ACC112 (cell line): ENCODE measurements around the gene GOLGA6L7.
"Not testable (repeated sequence)": the region's sequence is repeated elsewhere in the genome, so short reads cannot be mapped to it uniquely, and the experiment has no call there.

Source experiments
- H2AFZ ChIP-seq: fragments of 200-600 bp; sonication (generic); one replicate; pipeline ENCODE4 v1.6.0; 2017; ENCODE audit warnings: antibody characterized with exemption, low read length; ENCODE audit not compliant: unreplicated experiment
- H3K27ac ChIP-seq: fragments of 200-600 bp; sonication (generic); 2 replicates; pipeline ENCODE4 v1.5.1; 2014; ENCODE audit warnings: low read depth, mild to moderate bottlenecking, antibody characterized with exemption, low read length, moderate library complexity
- H3K27me3 ChIP-seq: fragments of 200-600 bp; sonication (generic); 2 replicates; pipeline ENCODE4 v1.6.1; 2014; ENCODE audit warnings: mild to moderate bottlenecking, antibody characterized with exemption, low read length, moderate library complexity, mixed read lengths; ENCODE audit not compliant: insufficient read depth
- H3K36me3 ChIP-seq: fragments of 200-600 bp; sonication (generic); 2 replicates; pipeline ENCODE4 v1.6.1; 2016; ENCODE audit warnings: mild to moderate bottlenecking, antibody characterized with exemption, low read length, moderate library complexity, mixed read lengths; ENCODE audit not compliant: insufficient read depth
- H3K4me1 ChIP-seq: fragments of 200-600 bp; sonication (generic); one replicate; pipeline ENCODE4 v1.6.1; 2016; ENCODE audit warnings: low read length, mixed read lengths; ENCODE audit not compliant: insufficient read depth, unreplicated experiment, control insufficient read depth
- H3K4me3 ChIP-seq: fragments of 200-600 bp; sonication (generic); 2 replicates; pipeline ENCODE4 v1.5.1; 2014; ENCODE audit warnings: mild to moderate bottlenecking, low read depth, low read length
- H3K79me2 ChIP-seq: fragments of 200-600 bp; sonication (generic); one replicate; pipeline ENCODE4 v1.6.0; 2016; ENCODE audit warnings: low read length; ENCODE audit not compliant: control insufficient read depth, unreplicated experiment, insufficient read depth

GOLGA6L7 gene

DNA sequence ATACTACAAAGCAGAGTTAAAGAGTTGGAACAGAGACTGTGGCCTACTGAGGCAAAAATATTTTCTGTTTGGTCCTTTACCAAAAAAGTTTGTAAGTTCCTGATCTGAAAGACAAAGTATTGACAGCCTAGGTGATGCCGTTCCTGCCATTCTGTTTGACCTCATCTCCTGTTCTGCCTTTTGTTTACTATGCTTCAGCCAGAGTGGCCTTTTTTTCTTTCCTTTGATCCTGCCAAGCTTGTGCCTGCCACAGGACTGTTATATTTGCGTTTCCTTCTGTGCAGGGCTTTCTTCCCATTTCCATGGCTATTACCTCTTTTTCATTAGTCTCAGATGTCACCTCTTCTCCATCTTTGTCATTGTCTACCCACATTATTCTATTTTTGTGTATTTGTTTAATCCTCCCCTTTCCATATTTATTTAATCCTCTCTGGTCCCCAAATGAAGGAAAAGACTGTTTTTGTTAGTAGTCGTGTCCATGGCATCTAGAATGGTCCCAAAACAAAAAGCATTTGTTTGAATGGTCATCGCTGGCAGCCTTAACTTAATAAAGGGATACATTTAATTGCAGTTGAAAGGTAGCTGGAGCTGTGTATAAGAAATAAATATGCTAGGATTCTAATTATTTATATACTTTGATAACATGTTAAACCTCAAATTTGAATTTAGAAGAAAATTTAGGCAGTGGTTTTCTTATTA is 36.4 kb downstream of the GOLGA6L7 start:
- not testable (repeated sequence) for H2AFZ ChIP-seq, H3K79me2 ChIP-seq, H3K4me1 ChIP-seq, H3K4me3 ChIP-seq, H3K36me3 ChIP-seq, H3K27ac ChIP-seq, H3K27me3 ChIP-seq

DNA sequence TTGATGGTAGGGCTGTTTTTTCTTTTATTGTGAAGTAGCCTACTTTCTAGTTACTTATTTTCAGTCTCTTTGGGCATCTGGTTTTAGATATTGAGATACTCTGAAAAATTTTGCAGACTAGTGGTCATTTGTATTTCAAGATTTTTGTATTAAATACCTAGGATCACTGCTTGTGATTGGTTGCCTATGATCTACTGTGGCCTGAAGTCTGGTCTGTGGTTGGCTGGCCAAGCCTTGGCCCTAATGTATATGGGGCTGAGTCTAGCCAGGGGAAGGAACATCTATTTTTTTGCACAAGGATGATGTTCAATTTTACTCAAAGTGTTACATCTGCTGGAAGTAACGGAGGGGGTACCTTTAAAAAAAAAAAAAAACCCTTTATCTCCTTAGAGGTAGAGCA is 38.0 kb downstream of the GOLGA6L7 start:
- not testable (repeated sequence) for H3K4me3 ChIP-seq, H2AFZ ChIP-seq, H3K79me2 ChIP-seq, H3K36me3 ChIP-seq, H3K27me3 ChIP-seq, H3K27ac ChIP-seq, H3K4me1 ChIP-seq

DNA sequence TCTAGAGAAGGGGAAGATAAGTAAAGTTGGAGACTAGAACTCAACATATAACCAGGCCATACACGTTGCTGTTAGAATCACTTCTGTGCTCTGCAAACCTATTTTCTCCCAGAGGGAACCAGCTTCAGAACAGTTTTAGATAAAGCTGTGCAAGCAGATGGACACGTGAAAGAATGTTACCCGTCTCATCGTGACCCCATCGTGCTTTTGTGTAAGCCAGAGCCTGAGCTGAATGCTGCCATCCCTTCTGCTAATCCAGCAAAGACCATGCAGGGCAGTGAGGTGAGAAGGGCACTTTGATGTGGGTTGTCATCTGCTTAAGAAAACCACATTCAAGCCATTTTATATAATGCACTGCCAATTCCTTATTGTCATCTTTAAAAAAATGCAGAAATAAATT is 40.3 kb downstream of the GOLGA6L7 start:
- not testable (repeated sequence) for H3K4me1 ChIP-seq, H3K4me3 ChIP-seq, H3K79me2 ChIP-seq, H3K27me3 ChIP-seq, H3K27ac ChIP-seq, H2AFZ ChIP-seq, H3K36me3 ChIP-seq

DNA sequence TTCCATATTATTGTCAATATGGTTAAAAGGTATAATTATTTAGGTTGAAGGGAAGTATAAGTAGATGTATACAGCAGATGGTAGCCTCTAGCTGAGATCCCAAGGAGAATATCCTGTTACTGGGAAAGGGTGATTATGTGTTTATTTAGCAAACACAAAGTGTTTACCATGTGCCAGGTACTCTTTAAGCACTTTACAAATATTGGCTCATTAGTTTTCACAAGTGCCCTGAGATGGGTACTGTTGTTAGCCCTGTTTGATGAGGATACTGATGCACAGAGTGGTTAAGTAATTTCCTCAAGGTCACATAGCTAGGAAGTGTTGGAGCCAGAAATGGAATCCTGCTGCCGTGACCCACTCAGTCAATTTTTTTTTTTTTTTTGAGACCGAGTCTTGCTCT is 48.1 kb downstream of the GOLGA6L7 start:
- not testable (repeated sequence) for H3K79me2 ChIP-seq, H3K4me3 ChIP-seq, H3K27ac ChIP-seq, H3K27me3 ChIP-seq, H3K36me3 ChIP-seq, H3K4me1 ChIP-seq, H2AFZ ChIP-seq

DNA sequence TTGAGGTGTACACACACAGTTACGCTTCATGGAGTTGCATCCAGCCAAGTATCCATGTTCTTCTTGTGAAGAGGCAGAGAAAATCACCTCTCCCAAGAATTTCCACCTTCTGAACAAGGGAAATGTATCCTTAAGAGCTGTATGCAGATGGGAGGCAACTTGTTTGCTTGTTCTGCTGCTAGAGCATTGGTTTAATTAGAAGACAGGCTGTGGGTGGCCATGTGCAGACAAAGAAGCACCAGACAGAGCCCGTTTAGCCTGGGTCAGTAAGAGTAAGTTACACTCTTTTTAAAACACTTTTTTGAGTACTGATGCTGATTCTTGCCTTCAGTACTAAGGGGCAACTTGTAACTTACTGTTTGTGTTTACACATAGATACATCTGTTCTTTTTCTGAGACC is 50.2 kb downstream of the GOLGA6L7 start:
- not testable (repeated sequence) for H3K36me3 ChIP-seq, H2AFZ ChIP-seq, H3K27ac ChIP-seq, H3K79me2 ChIP-seq, H3K4me1 ChIP-seq, H3K4me3 ChIP-seq, H3K27me3 ChIP-seq

DNA sequence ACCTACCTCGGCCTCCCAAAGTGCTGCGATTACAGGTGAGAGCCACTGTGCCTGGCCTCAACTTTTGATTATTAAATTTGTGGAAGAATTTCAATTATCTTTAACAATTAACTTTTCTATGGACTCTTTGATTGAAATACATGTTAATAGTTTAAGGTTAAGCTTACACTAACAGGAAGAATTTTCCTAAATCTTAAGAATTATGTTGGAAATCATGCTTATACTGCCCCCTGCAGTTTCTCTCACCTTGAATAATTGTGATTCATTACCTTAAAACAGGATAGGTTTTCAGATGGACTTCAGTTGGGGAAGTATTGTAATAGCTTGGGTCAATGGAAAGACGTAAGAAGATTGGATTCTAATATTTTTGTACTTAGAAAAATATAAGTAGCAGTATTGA is 54.2 kb downstream of the GOLGA6L7 start:
- H2AFZ ChIP-seq, H3K79me2 ChIP-seq, H3K4me1 ChIP-seq, H3K4me3 ChIP-seq, H3K27ac ChIP-seq, H3K27me3 ChIP-seq, H3K36me3 ChIP-seq: not testable (repeated sequence)
